ENCODE results near the gene NHLRC1. TPM values are rescaled to one million over a fixed set of nuclear protein-coding genes. Genes with fewer than 3 reads are reported as not detected.
A peak's percentile ranks its signal among the peaks of the same experiment; 100 is the strongest.

The NHLRC1 gene
- total and polyA plus RNA-seq, 2 of the 8 experiments (the other 6 are each of a cell fraction or from before 2014, with no cell fraction given) = 0.57 to 0.58 TPM

DNA sequence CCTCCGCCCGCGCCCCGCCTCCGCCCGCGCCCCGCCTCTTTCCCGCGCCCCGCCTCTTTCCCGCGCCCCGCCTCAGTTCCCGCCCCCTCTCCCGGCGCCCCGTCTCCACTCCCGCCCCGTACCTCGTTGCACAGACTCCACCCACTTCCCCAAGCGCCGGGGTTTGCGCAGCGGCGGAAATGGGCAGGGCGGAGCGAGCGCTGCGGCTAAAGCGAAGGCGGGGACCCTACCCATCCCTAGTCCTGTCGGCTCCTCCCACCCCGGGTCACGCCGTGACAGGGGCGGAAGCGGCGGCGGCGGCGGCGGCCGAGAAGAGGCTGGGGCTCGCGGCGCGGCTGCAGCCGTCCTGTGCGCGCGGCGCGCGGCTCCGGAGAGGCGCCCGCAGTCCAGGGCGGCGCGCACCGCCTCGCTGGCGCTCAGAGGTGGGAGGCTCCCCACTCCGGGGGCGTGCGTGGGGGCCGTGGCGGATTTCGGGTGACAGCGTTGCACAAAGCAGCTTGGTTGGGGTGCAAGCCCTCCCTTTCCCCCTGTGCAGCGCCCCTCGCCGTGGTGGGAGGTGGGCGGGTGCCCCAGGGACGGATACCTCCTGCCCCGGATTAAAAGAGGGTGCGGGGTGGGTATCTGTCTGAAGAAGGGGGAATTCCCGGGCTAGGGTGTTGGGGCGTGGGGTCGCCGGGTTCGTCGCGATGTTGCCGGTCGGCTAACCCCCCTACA is 32.8 kb upstream of the NHLRC1 start, which contains the start of gene KDM1B:
KDM1B (plus strand) TSS at position 273 of the 714 bp plus-strand sequence. CDS start 4,474 bp downstream, outside the sequence.
- Histone ChIP-seq H3K4ac (replicated peaks; ENCODE audit: insufficient read length, low read depth, low read length) (no peak within 1 kb of the TSS), H3K14ac (ENCODE audit: insufficient read length) (no peak within 1 kb of the TSS), H3K4me1 (replicated peaks in 1 of 4; ENCODE audit: control insufficient read depth in 3 of 4, insufficient read depth in 4 of 4, low read length in 3 of 4) (peaks cover 0 to 3% (median 1%) of the 10 kb centered on the region in 4 experiments; a peak in 2 of 7 replicates), H3K79me2 (ENCODE audit: control insufficient read depth in 1 of 2, insufficient read depth in 2 of 2, low read length in 2 of 2) (no peaks in the 10 kb centered on the region), H3K9me3 (ENCODE audit: insufficient read depth in 2 of 2, low read depth in 1 of 2, low read length in 1 of 2) (no peaks in the 10 kb centered on the region), H3K9ac (replicated peaks in 1 of 4; ENCODE audit: extremely low read depth in 1 of 4, low read depth in 3 of 4, low read length in 3 of 4) (peak within 1 kb of the TSS; percentile 76 to 85 (median 80)), H3K36me3 (ENCODE audit: control insufficient read depth in 2 of 4, insufficient read depth in 4 of 4, low read length in 3 of 4) (peaks cover 0 to 3% (median 0%) of the 10 kb centered on the region in 4 experiments; a peak in 2 of 8 replicates), H4K5ac (ENCODE audit: insufficient read length, low read depth, low read length) (no peak within 1 kb of the TSS), H4K91ac (replicated peaks; ENCODE audit: insufficient read length, low read length) (no peak within 1 kb of the TSS), H3K23ac (ENCODE audit: insufficient read length) (no peak within 1 kb of the TSS), H3K27me3 (replicated peaks in 1 of 4; ENCODE audit: control insufficient read depth in 3 of 4, extremely low read depth in 1 of 4, insufficient read depth in 3 of 4, low read length in 3 of 4) (no peaks in the 10 kb centered on the region), H3K18ac (ENCODE audit: extremely low read depth, low read length) (0 out of 2 replicates have a peak within 1 kb of the TSS, but pooled peaks have one; percentile 32), H4K20me1 (replicated peaks in 1 of 2; ENCODE audit: control insufficient read depth in 1 of 2, insufficient read depth in 2 of 2, low read length in 2 of 2) (no peaks in the 10 kb centered on the region), H3K56ac (replicated peaks; ENCODE audit: insufficient read length, low read depth, low read length) (peak within 1 kb of the TSS; percentile 79), H3K27ac (ENCODE audit: low read depth, low read length) (peak within 1 kb of the TSS; percentile 67; the same call in 1 of the 2 replicates), H4K8ac (ENCODE audit: extremely low read depth, insufficient read depth, low read length) (no peak within 1 kb of the TSS; the same call in 1 of the 2 replicates), H3K4me2 (ENCODE audit: insufficient read depth in 1 of 2, low read depth in 2 of 2, low read length in 2 of 2) (peak within 1 kb of the TSS; percentile 71 to 78), H2AFZ (ENCODE audit: low read length) (peak within 1 kb of the TSS; percentile 85), H2BK5ac (ENCODE audit: low read depth, low read length) (no peak within 1 kb of the TSS; the same call in 1 of the 2 replicates), H3K4me3 (ENCODE audit: extremely low read depth in 1 of 4, insufficient read depth in 2 of 4, low read depth in 3 of 4, low read length in 4 of 4) (peak within 1 kb of the TSS; percentile 84 to 99 (median 94)), H3K23me2 (ENCODE audit: low read depth, low read length) (peaks cover 1% of the 10 kb centered on the region; the same call in 1 of the 2 replicates), H2BK15ac (ENCODE audit: low read length) (no peak within 1 kb of the TSS), H2AK5ac (ENCODE audit: low read depth, low read length) (no peak within 1 kb of the TSS), H2BK12ac (ENCODE audit: low read depth, low read length) (no peak within 1 kb of the TSS), H3K79me1 (ENCODE audit: low read depth, low read length) (no peaks in the 10 kb centered on the region), H2BK120ac (replicated peaks; ENCODE audit: low read depth, low read length) (peak within 1 kb of the TSS; percentile 43), H2BK20ac (ENCODE audit: low read length) (no peak within 1 kb of the TSS)
- ChIA-PET POLR2A (ENCODE audit: partially characterized antibody) (interaction anchor here (0.6 to 1.6 kb wide), 4 partner anchors 13 to 224 kb away, joined by 3 to 5 read pairs (median 3); no protein-coding TSS in a partner anchor), CTCF (ENCODE audit: partially characterized antibody) (interaction anchor here (0.6 kb wide), 2 partner anchors 27 to 38 kb away, joined by 3 read pairs; no protein-coding TSS in a partner anchor)
- WGBS, 2 experiments (ENCODE audit: extremely low coverage in 1 of 2, insufficient coverage in 1 of 2, insufficient read length in 1 of 2, insufficient replicate concordance in 2 of 2, low coverage in 1 of 2, low lambda C conversion rate in 2 of 2, missing lambda C conversion rate in 1 of 2) = 0% methylated on average over 35 of the region's 87 CpGs; no CpG with 5 or more reads in 1 of the 2 experiments
- DNase-seq (ENCODE audit: low read depth in 1 of 2, low spot score in 2 of 2) (peak; percentile 91 to 98), FAIRE-seq (no peak)
- TF ChIP-seq POLR2AphosphoS5 (IDR thresholded peaks at IDR 0.05; ENCODE audit: low read depth, low read length) = no peak
- no peak for TF ChIP-seq JUN (IDR thresholded peaks at IDR 0.05; ENCODE audit: low read depth, low read length)
- no peak for TF ChIP-seq HDAC6 (IDR thresholded peaks at IDR 0.05; ENCODE audit: low read depth, low read length)
- TF ChIP-seq EP300 (IDR thresholded peaks at IDR 0.05; ENCODE audit: borderline replicate concordance in 1 of 2, low read depth in 2 of 2, low read length in 2 of 2) = 0 out of 3 replicates have a peak, but pooled peaks of 1 of the 2 experiments have one; percentile 68
